Measurements from ENCODE around the gene REEP3.

REEP3 gene

GRCh38 chr10:63588436-63589167 is 67.4 kb downstream of the REEP3 start:
- no peak for DNase-seq (ENCODE audit: low spot score)

GRCh38 chr10:63591600-63592379 is 70.6 kb downstream of the REEP3 start:
- DNase-seq (ENCODE audit: low spot score), result no peak

GRCh38 chr10:63593576-63593975 is 72.4 kb downstream of the REEP3 start:
- no peak for DNase-seq (ENCODE audit: low spot score)

GRCh38 chr10:63595072-63595471 is 73.9 kb downstream of the REEP3 start:
- no peak for DNase-seq (ENCODE audit: low spot score)

- no peak for DNase-seq (ENCODE audit: low spot score)
Observed at GRCh38 chr10:63596924-63597323, 75.7 kb downstream of the REEP3 start.

- DNase-seq (ENCODE audit: low spot score), result no peak
Observed at GRCh38 chr10:63600540-63600939, 79.3 kb downstream of the REEP3 start.

- no peak for DNase-seq (ENCODE audit: low spot score)
Observed at GRCh38 chr10:63603709-63604445, 82.7 kb downstream of the REEP3 start.

- DNase-seq (ENCODE audit: low spot score), result peak; percentile 20
Observed at GRCh38 chr10:63605197-63605967, 84.2 kb downstream of the REEP3 start.

- DNase-seq (ENCODE audit: low spot score), result no peak
Observed at GRCh38 chr10:63608511-63608910, 87.3 kb downstream of the REEP3 start.

- DNase-seq (ENCODE audit: low spot score), result no peak
Observed at GRCh38 chr10:63611078-63611477, 89.9 kb downstream of the REEP3 start.

GRCh38 chr10:63614371-63614891 is 93.2 kb downstream of the REEP3 start:
- DNase-seq (ENCODE audit: low spot score), result no peak

- DNase-seq (ENCODE audit: low spot score), result no peak
Observed at GRCh38 chr10:63618552-63618951, 97.4 kb downstream of the REEP3 start.

GRCh38 chr10:63619426-63619825 is 98.2 kb downstream of the REEP3 start:
- no peak for DNase-seq (ENCODE audit: low spot score)

GRCh38 chr10:63622097-63622496 is 100.9 kb downstream of the REEP3 start:
- no peak for DNase-seq (ENCODE audit: low spot score)

- DNase-seq (ENCODE audit: low spot score), result no peak
Observed at GRCh38 chr10:63624701-63625100, 103.5 kb downstream of the REEP3 start.

- no peak for DNase-seq (ENCODE audit: low spot score)
Observed at GRCh38 chr10:63627396-63627795, 106.2 kb downstream of the REEP3 start.

GRCh38 chr10:63627881-63628296 is 106.7 kb downstream of the REEP3 start:
- DNase-seq (ENCODE audit: low spot score), result peak; percentile 14

GRCh38 chr10:63628526-63629362 is 107.5 kb downstream of the REEP3 start:
- peak; percentile 80 for DNase-seq (ENCODE audit: low spot score)

GRCh38 chr10:63629363-63630084 is 108.3 kb downstream of the REEP3 start:
- peak; percentile 98 for DNase-seq (ENCODE audit: low spot score)
